HepG2 (cell line): Measurements from ENCODE around the gene PRPSAP1. TPM values are rescaled to one million over a fixed set of nuclear protein-coding genes. Genes with fewer than 3 reads are reported as not detected.
A peak's percentile ranks its signal among the peaks of the same experiment; 100 is the strongest.

Experiments used
- AGO1 ChIP-seq: fragments of 200-400 bp; formaldehyde crosslinking; IDR thresholded peaks from 2 replicates; pipeline ENCODE4 v1.6.1; 2017; ENCODE audit warnings: mild to moderate bottlenecking, low read depth, low read length, moderate library complexity; ENCODE audit not compliant: poor library complexity, severe bottlenecking
- AGO2 ChIP-seq: fragments of 200-400 bp; formaldehyde crosslinking; optimal IDR thresholded peaks from 2 replicates; pipeline ENCODE3; 2017; ENCODE audit warnings: mild to moderate bottlenecking, low read depth, low read length, moderate library complexity
- EED ChIP-seq: sonication (generic); formaldehyde crosslinking; IDR thresholded peaks from 2 replicates; pipeline ENCODE4 v1.5.0; 2020; ENCODE audit warnings: mild to moderate bottlenecking, missing genetic modification reagents
- HNRNPK ChIP-seq: fragments of 200-400 bp; formaldehyde crosslinking; IDR thresholded peaks from 2 replicates; pipeline ENCODE4 v1.6.1; 2018; ENCODE audit warnings: low read length, low read depth, moderate library complexity, mild to moderate bottlenecking; ENCODE audit not compliant: poor library complexity, severe bottlenecking
- POLR2A ChIP-seq, 2 experiments: IDR thresholded peaks; 2 replicates each; pipeline ENCODE4 v1.6.1; 2011; ENCODE audit warnings: low read depth in 2 of 2, low read length in 2 of 2, mild to moderate bottlenecking in 1 of 2, moderate library complexity in 1 of 2; ENCODE audit not compliant: insufficient read depth in 1 of 2
- ZNF430 ChIP-seq: sonication (generic); formaldehyde crosslinking; IDR thresholded peaks from 2 replicates; pipeline ENCODE4 v1.9.0; 2021; ENCODE audit warnings: mild to moderate bottlenecking, missing genetic modification reagents
- ZNF547 ChIP-seq: sonication (generic); formaldehyde crosslinking; IDR thresholded peaks from 2 replicates; pipeline ENCODE4 v1.5.1; 2020; ENCODE audit warnings: mild to moderate bottlenecking, missing genetic modification reagents
- ZNF570 ChIP-seq: sonication (generic); formaldehyde crosslinking; IDR thresholded peaks from 2 replicates; pipeline ENCODE4 v1.4.0; 2020; ENCODE audit warnings: mild to moderate bottlenecking, missing genetic modification reagents, borderline replicate concordance
- ZNF660 ChIP-seq: sonication (generic); formaldehyde crosslinking; IDR thresholded peaks from 2 replicates; pipeline ENCODE4 v1.5.1; 2020; ENCODE audit warnings: mild to moderate bottlenecking, low read depth, missing genetic modification reagents, borderline replicate concordance
- polyA plus RNA-seq, 8 experiments: library from polyadenylated mRNA; depleted of rRNA in 3 of 8; stranded (reverse) in 7 of 8; unstranded in 1 of 8; fragments of >200 nt; fragmentation: Illumina TruSeq in 4 of 8; extraction: Trizol in 4 of 8; gene quantifications; 2 replicates each; pipeline versions ENCODE4 v1.2.1 to v1.2.3, GENCODE V29; 2011 to 2016; ENCODE audit warnings: low read depth in 4 of 8, missing spikeins in 1 of 8, mixed read lengths in 1 of 8; ENCODE audit not compliant: insufficient read depth in 1 of 8
- total RNA-seq, 5 experiments: library from RNA; depleted of rRNA; stranded (reverse); fragments of >200 nt; fragmentation: Illumina TruSeq; extraction: Trizol; gene quantifications; 2 replicates each; pipeline ENCODE4 v1.2.3, GENCODE V29; 2016; ENCODE audit warnings: low read depth in 1 of 5
- TF ChIP-seq, protein P1 (sequence below): sonication (generic); formaldehyde crosslinking; IDR thresholded peaks from 2 replicates; pipeline ENCODE4 v1.5.1; 2020; ENCODE audit warnings: mild to moderate bottlenecking, missing genetic modification reagents, moderate library complexity
- TF ChIP-seq, protein P2 (sequence below): sonication (generic); formaldehyde crosslinking; IDR thresholded peaks from 2 replicates; pipeline ENCODE4 v1.4.0; 2020; ENCODE audit warnings: missing genetic modification reagents
- TF ChIP-seq, protein P3 (sequence below), 2 experiments: sonication (generic) in 1 of 2; formaldehyde crosslinking in 1 of 2; IDR thresholded peaks; 2 replicates each; pipeline versions ENCODE4 v1.4.0 to v1.6.1; 2018 to 2020; ENCODE audit warnings: missing genetic modification reagents in 2 of 2, borderline replicate concordance in 1 of 2, low read depth in 1 of 2, mild to moderate bottlenecking in 1 of 2, missing biosample characterization in 1 of 2

PRPSAP1 gene
- total and polyA plus RNA-seq, 2 of the 13 experiments (the other 11 are each of a cell fraction or from before 2014, with no cell fraction given), result 91.1 to 314 TPM

DNA sequence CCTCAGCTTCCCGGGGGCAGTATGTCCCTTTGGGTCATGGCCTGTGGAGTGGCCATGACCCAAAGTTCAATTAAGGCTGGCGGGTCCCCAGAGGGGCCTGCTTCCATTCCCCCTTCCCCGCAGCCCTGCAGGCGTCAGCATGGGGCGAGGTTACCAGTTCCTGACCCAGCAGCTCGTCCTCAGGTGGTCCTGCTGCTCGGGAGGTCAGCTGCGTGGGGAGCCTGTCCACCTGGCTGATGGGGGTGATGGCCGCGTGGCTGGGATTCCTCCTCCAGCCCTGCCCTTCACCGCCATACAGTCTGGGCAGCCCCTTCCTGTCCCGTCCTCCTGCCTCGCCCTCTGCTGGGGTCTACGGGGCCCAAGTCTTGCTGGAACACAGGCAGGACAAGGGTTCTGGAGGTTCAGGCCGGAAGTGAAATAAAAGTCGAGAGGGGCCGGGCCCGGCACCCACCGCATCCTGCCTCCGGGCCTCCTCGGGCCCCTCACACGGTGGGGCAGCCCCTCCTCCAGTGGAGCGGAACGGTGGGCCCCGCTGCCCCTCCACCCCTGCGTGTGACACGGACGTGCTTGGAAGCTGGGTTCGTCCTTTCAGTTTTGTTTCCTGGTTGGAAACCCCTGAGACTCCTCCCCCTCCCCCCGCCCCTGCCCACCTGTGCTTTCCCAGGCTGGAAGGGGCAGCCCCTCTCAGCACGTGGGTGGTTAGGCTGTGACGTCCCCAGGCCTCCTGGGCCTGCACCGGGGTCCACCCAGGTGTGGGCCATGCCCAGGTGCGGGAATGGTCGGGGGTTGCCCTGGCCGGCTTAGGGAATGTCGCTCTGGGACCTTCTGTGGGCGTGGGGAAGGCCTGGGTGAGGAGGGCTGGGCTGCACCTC is 81.8 kb downstream of the PRPSAP1 start (continued):
- TF ChIP-seq, protein P1, sequence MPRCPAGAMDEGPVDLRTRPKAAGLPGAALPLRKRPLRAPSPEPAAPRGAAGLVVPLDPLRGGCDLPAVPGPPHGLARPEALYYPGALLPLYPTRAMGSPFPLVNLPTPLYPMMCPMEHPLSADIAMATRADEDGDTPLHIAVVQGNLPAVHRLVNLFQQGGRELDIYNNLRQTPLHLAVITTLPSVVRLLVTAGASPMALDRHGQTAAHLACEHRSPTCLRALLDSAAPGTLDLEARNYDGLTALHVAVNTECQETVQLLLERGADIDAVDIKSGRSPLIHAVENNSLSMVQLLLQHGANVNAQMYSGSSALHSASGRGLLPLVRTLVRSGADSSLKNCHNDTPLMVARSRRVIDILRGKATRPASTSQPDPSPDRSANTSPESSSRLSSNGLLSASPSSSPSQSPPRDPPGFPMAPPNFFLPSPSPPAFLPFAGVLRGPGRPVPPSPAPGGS (CRISPR knock-in tag), result 0 out of 2 replicates have a peak, but pooled peaks have one; percentile 49
- TF ChIP-seq HNRNPK (peak; percentile 10), EED (CRISPR knock-in tag) (0 out of 2 replicates have a peak, but pooled peaks have one; percentile 10), AGO2 (peak; percentile 92), ZNF660 (CRISPR knock-in tag) (no peak), ZNF430 (no peak), AGO1 (peak; percentile 93), POLR2A (IDR thresholded peaks at IDR 0.05; ENCODE audit: insufficient read depth in 1 of 2, low read depth in 2 of 2, low read length in 2 of 2) (peak in 1 of 2 experiments; percentile 16; a peak in 2 of 4 replicates), ZNF547 (CRISPR knock-in tag) (0 out of 2 replicates have a peak, but pooled peaks have one; percentile 18), ZNF570 (CRISPR knock-in tag) (no peak)
- TF ChIP-seq, protein P2, sequence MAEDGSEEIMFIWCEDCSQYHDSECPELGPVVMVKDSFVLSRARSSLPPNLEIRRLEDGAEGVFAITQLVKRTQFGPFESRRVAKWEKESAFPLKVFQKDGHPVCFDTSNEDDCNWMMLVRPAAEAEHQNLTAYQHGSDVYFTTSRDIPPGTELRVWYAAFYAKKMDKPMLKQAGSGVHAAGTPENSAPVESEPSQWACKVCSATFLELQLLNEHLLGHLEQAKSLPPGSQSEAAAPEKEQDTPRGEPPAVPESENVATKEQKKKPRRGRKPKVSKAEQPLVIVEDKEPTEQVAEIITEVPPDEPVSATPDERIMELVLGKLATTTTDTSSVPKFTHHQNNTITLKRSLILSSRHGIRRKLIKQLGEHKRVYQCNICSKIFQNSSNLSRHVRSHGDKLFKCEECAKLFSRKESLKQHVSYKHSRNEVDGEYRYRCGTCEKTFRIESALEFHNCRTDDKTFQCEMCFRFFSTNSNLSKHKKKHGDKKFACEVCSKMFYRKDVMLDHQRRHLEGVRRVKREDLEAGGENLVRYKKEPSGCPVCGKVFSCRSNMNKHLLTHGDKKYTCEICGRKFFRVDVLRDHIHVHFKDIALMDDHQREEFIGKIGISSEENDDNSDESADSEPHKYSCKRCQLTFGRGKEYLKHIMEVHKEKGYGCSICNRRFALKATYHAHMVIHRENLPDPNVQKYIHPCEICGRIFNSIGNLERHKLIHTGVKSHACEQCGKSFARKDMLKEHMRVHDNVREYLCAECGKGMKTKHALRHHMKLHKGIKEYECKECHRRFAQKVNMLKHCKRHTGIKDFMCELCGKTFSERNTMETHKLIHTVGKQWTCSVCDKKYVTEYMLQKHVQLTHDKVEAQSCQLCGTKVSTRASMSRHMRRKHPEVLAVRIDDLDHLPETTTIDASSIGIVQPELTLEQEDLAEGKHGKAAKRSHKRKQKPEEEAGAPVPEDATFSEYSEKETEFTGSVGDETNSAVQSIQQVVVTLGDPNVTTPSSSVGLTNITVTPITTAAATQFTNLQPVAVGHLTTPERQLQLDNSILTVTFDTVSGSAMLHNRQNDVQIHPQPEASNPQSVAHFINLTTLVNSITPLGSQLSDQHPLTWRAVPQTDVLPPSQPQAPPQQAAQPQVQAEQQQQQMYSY (CRISPR knock-in tag), result no peak
- TF ChIP-seq, protein P3, sequence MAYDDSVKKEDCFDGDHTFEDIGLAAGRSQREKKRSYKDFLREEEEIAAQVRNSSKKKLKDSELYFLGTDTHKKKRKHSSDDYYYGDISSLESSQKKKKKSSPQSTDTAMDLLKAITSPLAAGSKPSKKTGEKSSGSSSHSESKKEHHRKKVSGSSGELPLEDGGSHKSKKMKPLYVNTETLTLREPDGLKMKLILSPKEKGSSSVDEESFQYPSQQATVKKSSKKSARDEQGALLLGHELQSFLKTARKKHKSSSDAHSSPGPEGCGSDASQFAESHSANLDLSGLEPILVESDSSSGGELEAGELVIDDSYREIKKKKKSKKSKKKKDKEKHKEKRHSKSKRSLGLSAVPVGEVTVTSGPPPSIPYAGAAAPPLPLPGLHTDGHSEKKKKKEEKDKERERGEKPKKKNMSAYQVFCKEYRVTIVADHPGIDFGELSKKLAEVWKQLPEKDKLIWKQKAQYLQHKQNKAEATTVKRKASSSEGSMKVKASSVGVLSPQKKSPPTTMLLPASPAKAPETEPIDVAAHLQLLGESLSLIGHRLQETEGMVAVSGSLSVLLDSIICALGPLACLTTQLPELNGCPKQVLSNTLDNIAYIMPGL (CRISPR knock-in tag; IDR thresholded peaks at IDR 0.05; ENCODE audit: borderline replicate concordance in 1 of 2, low read depth in 1 of 2), result 0 out of 4 replicates have a peak, but pooled peaks of 1 of the 2 experiments have one; percentile 26
